ENCODE results near the gene DAP.

DNA sequence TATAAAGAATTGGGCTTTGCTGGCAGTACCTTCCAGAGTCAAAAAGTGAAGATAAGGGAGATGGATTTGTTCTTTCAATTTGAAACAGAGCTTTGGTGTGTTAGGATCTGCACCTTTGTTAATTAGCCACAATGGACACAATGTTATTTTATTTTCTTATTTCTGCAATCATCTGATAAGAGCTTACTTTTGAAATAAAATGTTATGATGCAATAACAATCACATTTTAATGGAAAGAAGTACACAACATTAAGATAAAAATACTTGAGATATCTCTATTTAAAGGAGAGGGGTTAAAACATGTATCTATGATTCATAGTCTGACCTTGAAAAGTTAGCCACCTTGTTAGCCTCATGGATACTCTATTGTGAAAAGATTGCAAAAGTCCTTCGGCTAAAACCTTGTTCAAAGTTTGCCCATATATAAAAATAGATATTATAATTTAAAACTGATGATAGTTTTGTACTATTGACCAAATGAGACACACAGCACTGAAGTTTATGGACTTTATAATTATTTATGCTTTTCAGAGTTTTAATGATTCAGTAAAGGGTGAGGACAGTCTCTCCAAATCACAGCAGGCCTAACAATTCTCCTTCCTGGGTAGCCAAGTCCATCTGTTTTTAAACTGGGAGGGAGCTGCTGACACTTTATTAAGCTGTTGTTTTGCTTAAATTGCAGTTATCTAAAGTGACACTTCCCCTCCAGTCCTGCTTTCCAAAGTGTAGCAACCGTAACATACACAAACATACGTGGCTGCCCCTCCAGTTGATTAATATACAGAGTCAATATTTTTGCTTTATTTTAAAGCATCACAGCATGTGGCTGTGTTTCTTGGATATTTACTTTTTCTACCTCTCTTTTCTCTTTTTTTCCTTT is 47.6 kb upstream of the DAP start:
- TF ChIP-seq, protein P1, sequence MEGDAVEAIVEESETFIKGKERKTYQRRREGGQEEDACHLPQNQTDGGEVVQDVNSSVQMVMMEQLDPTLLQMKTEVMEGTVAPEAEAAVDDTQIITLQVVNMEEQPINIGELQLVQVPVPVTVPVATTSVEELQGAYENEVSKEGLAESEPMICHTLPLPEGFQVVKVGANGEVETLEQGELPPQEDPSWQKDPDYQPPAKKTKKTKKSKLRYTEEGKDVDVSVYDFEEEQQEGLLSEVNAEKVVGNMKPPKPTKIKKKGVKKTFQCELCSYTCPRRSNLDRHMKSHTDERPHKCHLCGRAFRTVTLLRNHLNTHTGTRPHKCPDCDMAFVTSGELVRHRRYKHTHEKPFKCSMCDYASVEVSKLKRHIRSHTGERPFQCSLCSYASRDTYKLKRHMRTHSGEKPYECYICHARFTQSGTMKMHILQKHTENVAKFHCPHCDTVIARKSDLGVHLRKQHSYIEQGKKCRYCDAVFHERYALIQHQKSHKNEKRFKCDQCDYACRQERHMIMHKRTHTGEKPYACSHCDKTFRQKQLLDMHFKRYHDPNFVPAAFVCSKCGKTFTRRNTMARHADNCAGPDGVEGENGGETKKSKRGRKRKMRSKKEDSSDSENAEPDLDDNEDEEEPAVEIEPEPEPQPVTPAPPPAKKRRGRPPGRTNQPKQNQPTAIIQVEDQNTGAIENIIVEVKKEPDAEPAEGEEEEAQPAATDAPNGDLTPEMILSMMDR (conservative IDR thresholded peaks at IDR 0.05; ENCODE audit: low read depth, low read length) = no peak
- no peak for TF ChIP-seq EZH2 (IDR thresholded peaks at IDR 0.05; ENCODE audit: borderline replicate concordance, low read depth, low read length, poor library complexity, severe bottlenecking)

Measured in A673 (cell line).